Stomach (tissue), 9 donors: Measurements from ENCODE around the gene PTPRCAP. TPM values are rescaled to one million over a fixed set of nuclear protein-coding genes. Genes with fewer than 3 reads are reported as not detected.
A peak's percentile ranks its signal among the peaks of the same experiment; 100 is the strongest.

Experiments used
- DNase-seq, 2 donors: peaks; one replicate each; pipeline versions ENCODE4 v3.0.0 to v3.0.0-alpha.2; 2013 to 2019
- H3K27ac ChIP-seq, 5 donors: fragments of 200-600 bp in 4 of 5; sonication (generic) in 4 of 5; one replicate each; pipeline ENCODE4 v1.5.1; 2013 to 2019; ENCODE audit warnings: mild to moderate bottlenecking in 1 of 5, moderate library complexity in 1 of 5
- H3K27me3 ChIP-seq, 3 donors: fragments of 200-600 bp; sonication (generic); one replicate each; pipeline ENCODE4 v1.5.1; 2017 to 2019; ENCODE audit warnings: mixed run types in 1 of 3
- H3K36me3 ChIP-seq, 4 donors: fragments of 200-600 bp; sonication (generic); 1 replicate in 3 of 4; 2 replicates in 1 of 4; pipeline ENCODE4 v1.5.1; 2016 to 2019
- H3K4me1 ChIP-seq, 4 donors: fragments of 200-600 bp; sonication (generic); one replicate each; pipeline ENCODE4 v1.5.1; 2016 to 2019
- H3K4me3 ChIP-seq, 4 donors: fragments of 200-600 bp; sonication (generic) in 3 of 4; one replicate each; pipeline ENCODE4 v1.5.1; 2016 to 2019; ENCODE audit warnings: mild to moderate bottlenecking in 1 of 4
- H3K9me3 ChIP-seq, 4 donors: fragments of 200-600 bp; sonication (generic); one replicate each; pipeline ENCODE4 v1.5.1; 2016 to 2019
- CTCF ChIP-seq, 7 experiments: fragments of 450-650 bp in 4 of 7; fragments of 200-600 bp in 3 of 7; sonication (generic) in 3 of 7; IDR thresholded peaks; one replicate each; pipeline ENCODE4 v1.5.1; 2016 to 2019; ENCODE audit warnings: antibody characterized with exemption in 7 of 7, control low read depth in 2 of 7, mild to moderate bottlenecking in 1 of 7
- EP300 ChIP-seq: sonication (generic); formaldehyde crosslinking; IDR thresholded peaks from one replicate; pipeline ENCODE4 v1.6.1; 2017; ENCODE audit warnings: antibody characterized with exemption
- POLR2A ChIP-seq, 4 donors: fragments of 450-650 bp; IDR thresholded peaks; one replicate each; pipeline ENCODE4 v1.6.1; 2016; ENCODE audit warnings: antibody characterized with exemption in 4 of 4, control low read depth in 2 of 4, mild to moderate bottlenecking in 1 of 4, moderate library complexity in 1 of 4
- POLR2AphosphoS5 ChIP-seq, 3 donors: sonication (generic); formaldehyde crosslinking; IDR thresholded peaks; one replicate each; pipeline ENCODE4 v1.6.1; 2016; ENCODE audit warnings: antibody characterized with exemption in 3 of 3
- WGBS, 5 donors: extraction: QIAGEN DNeasy Blood & Tissue Kit in 3 of 5; methylation state at CpG; one replicate each; pipeline versions ENCODE4 v1.1.5 to v1.1.7; 2013 to 2018; 5-methylcytosine and 5-hydroxymethylcytosine counted together
- intact Hi-C: fragments of 100-400 bp; cut with DNase I; formaldehyde crosslinking; loops from one replicate; pipeline ENCODE4 v1.15.1; 2023; ENCODE audit warnings: low total_unique reads
- polyA plus RNA-seq, 3 donors: library from polyadenylated mRNA; stranded (reverse); fragments of 200-250 nt; gene quantifications; one replicate each; pipeline ENCODE4 v1.2.3, GENCODE V29; 2013
- total RNA-seq, 5 donors: library from RNA; depleted of rRNA; stranded (reverse); fragments of >200 nt; gene quantifications; one replicate each; pipeline versions ENCODE4 v1.1.0 to v1.2.3, GENCODE V29; 2014 to 2016
- donor health status: healthy with polysubstance abuse.
- donor health status: Bipolar disorder and iron deficiency.
- donor health status: healthy.

Gene PTPRCAP
- total and polyA plus RNA-seq, 8 donors = 1.7 to 25.3 (median 9.9) TPM; not detected in 2

- no peaks in the 10 kb centered on the region for H3K9me3 ChIP-seq
- H3K27me3 ChIP-seq = no peaks in the 10 kb centered on the region
- no peak for DNase-seq
- no peak for TF ChIP-seq CTCF (IDR thresholded peaks at IDR 0.05)
- no peak for TF ChIP-seq POLR2A (IDR thresholded peaks at IDR 0.05)
- TF ChIP-seq EP300 = no peak
- TF ChIP-seq POLR2AphosphoS5 (IDR thresholded peaks at IDR 0.05) = no peak
- H3K36me3 ChIP-seq = peaks cover 28 to 74% (median 64%) of the 10 kb centered on the region in 4 donors
- no peak overlapping the region for H3K4me3 ChIP-seq
- no peak overlapping the region for H3K27ac ChIP-seq
- intact Hi-C loops = loop anchor here (10.0 kb wide), 1 partner anchor 97 kb away; no protein-coding TSS in a partner anchor
- 78 to 86% (median 81%) methylated on average over 21 to 24 of the region's 24 CpGs for WGBS, 5 donors
- peaks cover 31 to 72% (median 58%) of the 10 kb centered on the region in 4 donors for H3K4me1 ChIP-seq
Measured at GRCh38 chr11:67397986-67398660, 39.4 kb downstream of the PTPRCAP start.

GRCh38 chr11:67397536-67397935 is 39.9 kb downstream of the PTPRCAP start:
- intact Hi-C loops = loop anchor here (10.0 kb wide), 1 partner anchor 97 kb away; no protein-coding TSS in a partner anchor
- Histone ChIP-seq H3K4me3 (no peak overlapping the region), H3K36me3 (peaks cover 28 to 74% (median 64%) of the 10 kb centered on the region in 4 donors), H3K4me1 (peaks cover 32 to 73% (median 61%) of the 10 kb centered on the region in 4 donors), H3K27ac (no peak overlapping the region), H3K27me3 (no peaks in the 10 kb centered on the region), H3K9me3 (no peaks in the 10 kb centered on the region)
- 59 to 68% (median 63%) methylated on average over 6 of the region's 6 CpGs for WGBS, 5 donors
- TF ChIP-seq POLR2AphosphoS5 (IDR thresholded peaks at IDR 0.05) = no peak
- no peak for TF ChIP-seq POLR2A (IDR thresholded peaks at IDR 0.05)
- no peak for TF ChIP-seq EP300
- DNase-seq = no peak

GRCh38 chr11:67396587-67397389 is 40.7 kb downstream of the PTPRCAP start:
- TF ChIP-seq CTCF (IDR thresholded peaks at IDR 0.05) (no peak), EP300 (no peak)
- H3K27ac ChIP-seq = peak overlapping the region in 1 of 5 donors; percentile 37
- H3K27me3 ChIP-seq = no peaks in the 10 kb centered on the region
- no peak overlapping the region for H3K4me3 ChIP-seq
- WGBS, 5 donors = 46 to 71% (median 56%) methylated on average over 13 of the region's 13 CpGs
- H3K9me3 ChIP-seq = no peaks in the 10 kb centered on the region
- peaks cover 28 to 74% (median 64%) of the 10 kb centered on the region in 4 donors for H3K36me3 ChIP-seq
- DNase-seq = no peak
- intact Hi-C loops = loop anchor here (10.0 kb wide), 1 partner anchor 98 kb away; no protein-coding TSS in a partner anchor
- peaks cover 28 to 71% (median 62%) of the 10 kb centered on the region in 4 donors for H3K4me1 ChIP-seq

GRCh38 chr11:67396259-67396581 is 41.3 kb downstream of the PTPRCAP start:
- Histone ChIP-seq H3K27me3 (no peaks in the 10 kb centered on the region), H3K4me3 (no peak overlapping the region), H3K27ac (no peak overlapping the region), H3K9me3 (no peaks in the 10 kb centered on the region), H3K36me3 (peaks cover 28 to 74% (median 64%) of the 10 kb centered on the region in 4 donors), H3K4me1 (peaks cover 28 to 72% (median 63%) of the 10 kb centered on the region in 4 donors)
- intact Hi-C loops = loop anchor here (10.0 kb wide), 1 partner anchor 99 kb away; no protein-coding TSS in a partner anchor
- no peak for DNase-seq
- 86 to 93% (median 92%) methylated on average over 6 to 7 of the region's 7 CpGs for WGBS, 5 donors
- TF ChIP-seq EP300 = no peak
- TF ChIP-seq POLR2A (IDR thresholded peaks at IDR 0.05) = no peak
- TF ChIP-seq CTCF (IDR thresholded peaks at IDR 0.05) = no peak
- no peak for TF ChIP-seq POLR2AphosphoS5 (IDR thresholded peaks at IDR 0.05)
